GM12801 (cell line): ENCODE data around the gene NAV2.

Source experiments
- TF ChIP-seq, protein P1 (sequence below): IDR thresholded peaks from one replicate; pipeline ENCODE4 v1.5.1; 2011; ENCODE audit warnings: control low read depth; ENCODE audit not compliant: insufficient read length; ENCODE audit errors: extremely low read depth

NAV2 gene

DNA sequence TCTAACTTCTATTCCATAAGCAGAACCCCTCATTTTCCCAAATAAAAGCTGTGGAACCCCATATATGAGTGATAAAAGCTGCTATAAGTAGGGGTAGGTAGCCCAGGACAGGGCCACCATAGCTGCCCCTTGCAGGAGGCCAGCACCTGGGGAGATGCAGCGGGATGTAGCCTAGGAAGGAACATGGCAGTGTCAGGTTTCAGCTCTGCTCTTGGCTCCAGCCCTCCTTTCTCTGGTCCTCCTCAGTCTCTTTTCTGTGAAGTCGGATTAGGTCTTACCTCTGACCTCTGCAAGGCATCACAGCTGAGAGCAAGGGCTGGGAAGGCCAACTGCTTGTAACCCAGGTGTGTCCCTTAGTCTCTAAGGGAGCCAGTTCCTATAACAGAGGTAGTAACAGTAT, 135.6 kb downstream of the NAV2 start:
- TF ChIP-seq, protein P1, sequence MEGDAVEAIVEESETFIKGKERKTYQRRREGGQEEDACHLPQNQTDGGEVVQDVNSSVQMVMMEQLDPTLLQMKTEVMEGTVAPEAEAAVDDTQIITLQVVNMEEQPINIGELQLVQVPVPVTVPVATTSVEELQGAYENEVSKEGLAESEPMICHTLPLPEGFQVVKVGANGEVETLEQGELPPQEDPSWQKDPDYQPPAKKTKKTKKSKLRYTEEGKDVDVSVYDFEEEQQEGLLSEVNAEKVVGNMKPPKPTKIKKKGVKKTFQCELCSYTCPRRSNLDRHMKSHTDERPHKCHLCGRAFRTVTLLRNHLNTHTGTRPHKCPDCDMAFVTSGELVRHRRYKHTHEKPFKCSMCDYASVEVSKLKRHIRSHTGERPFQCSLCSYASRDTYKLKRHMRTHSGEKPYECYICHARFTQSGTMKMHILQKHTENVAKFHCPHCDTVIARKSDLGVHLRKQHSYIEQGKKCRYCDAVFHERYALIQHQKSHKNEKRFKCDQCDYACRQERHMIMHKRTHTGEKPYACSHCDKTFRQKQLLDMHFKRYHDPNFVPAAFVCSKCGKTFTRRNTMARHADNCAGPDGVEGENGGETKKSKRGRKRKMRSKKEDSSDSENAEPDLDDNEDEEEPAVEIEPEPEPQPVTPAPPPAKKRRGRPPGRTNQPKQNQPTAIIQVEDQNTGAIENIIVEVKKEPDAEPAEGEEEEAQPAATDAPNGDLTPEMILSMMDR = no peak

DNA sequence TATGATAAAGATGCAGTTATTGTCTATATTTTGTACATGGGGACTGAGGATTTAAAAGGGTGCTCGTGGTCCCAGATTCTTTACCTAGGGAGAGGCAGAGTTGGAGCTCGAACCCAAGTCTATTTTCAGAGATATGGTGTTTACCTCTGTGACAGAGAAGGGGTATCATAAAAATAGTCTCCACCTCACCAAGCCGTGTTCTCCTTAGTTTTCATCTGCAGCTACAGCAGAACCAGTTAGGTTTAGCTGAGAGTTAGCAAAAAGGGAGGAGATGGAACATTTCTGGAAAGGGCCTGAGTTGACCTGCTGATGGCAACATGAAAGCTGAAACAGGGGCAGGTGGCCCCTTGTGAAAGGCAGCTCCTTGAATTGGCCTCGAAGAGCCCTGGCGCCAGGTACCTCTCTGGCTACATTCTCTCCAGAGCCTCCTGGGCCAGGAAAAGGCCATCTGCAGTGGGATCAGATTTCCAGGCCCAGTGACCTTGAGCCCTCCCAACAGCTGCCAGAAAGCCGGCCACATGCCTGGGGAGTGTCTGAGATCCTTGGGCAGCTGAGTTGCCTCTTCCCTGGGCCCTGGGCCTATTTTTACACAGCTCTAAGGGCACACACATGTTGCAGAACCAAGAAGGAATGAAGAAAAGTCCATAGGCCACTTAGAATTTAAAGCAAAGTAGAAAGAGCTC, 136.6 kb downstream of the NAV2 start:
- TF ChIP-seq, protein P1 = no peak

DNA sequence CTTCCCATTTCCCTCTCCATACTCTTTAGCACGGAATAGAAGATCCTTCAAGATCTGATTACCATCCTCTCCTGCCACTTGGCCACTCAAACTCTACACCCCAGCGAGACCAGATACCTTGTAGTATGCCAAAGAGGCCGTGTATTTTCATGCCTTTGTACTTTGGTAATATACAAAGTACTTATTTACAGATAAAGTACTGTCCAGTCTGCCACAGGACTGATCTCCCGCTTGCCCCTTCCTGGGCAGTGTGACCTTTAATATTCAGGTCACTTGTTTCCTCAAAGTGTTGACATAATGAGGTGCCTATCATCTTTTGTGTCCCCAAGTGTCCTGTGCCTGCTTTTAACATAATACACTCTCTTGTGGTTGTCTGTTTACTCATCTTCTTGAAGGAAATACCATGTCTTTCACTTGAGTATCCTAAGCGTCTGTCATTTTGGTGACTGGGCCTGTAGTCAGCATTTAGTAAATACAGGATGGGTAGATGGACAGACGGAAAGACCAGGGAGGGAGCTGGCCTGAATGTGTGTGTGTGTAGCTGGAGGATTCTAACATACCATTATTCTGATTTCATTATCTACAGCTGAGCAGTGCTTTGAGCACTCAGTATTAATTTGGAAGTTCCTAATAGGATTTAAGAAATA, 137.4 kb downstream of the NAV2 start:
- TF ChIP-seq, protein P1 = no peak

DNA sequence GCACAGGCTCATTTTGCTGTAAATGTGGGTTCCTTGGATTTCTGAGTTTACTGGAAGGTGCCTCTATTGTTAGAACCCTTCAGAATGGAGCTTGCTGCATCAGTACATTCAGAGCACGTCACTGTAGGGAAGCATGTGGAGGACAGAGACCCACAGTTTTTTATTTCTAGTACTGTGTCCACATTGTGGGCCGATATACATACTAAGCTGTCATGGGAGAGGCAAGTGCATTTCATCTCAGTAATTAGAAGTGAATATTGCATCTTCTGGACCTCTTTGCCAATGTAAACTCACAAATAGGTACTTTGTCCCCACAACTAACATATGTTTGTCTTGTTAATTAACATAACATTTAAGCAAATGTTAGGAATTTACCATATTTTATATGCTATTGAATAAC, 139.7 kb downstream of the NAV2 start:
- TF ChIP-seq, protein P1 = no peak

DNA sequence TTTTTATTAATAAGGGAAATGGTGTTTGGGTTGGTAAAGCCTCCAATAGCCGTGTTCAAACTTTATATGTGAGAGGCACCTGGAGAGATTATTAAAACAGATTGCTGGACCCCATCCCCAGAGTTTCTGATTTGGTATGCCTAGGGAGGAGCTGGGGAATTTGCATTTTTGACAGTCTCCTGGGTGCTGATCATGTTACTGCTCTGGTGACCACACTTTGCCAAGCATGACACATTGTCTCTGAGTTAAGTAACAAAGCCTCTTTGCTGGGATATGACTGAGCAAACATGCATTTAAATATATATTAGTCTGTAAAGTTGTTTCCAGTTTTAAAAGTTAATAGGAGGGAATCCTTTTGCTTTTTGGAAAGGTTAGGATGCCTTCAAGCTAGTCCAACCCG, 140.4 kb downstream of the NAV2 start:
- TF ChIP-seq, protein P1 = no peak

DNA sequence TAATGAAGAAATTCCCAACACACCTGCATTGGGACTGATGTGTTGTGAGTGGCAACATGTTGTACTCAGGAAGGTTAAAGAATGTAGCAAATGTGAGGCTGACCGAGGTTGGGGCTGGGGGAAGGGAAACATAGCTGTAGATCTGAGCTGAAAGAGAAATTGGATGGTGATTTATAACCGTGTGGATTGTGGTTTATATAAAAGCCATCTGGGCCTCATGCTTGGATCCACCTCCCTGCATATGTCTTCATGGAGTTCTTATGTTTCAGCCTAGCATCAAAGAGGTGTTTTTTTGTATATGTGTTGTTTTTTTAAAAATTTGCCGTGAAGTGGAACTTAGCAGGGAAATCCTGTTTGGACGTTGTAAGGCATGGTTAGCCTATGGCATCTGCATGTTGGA, 141.3 kb downstream of the NAV2 start:
- TF ChIP-seq, protein P1 = no peak

DNA sequence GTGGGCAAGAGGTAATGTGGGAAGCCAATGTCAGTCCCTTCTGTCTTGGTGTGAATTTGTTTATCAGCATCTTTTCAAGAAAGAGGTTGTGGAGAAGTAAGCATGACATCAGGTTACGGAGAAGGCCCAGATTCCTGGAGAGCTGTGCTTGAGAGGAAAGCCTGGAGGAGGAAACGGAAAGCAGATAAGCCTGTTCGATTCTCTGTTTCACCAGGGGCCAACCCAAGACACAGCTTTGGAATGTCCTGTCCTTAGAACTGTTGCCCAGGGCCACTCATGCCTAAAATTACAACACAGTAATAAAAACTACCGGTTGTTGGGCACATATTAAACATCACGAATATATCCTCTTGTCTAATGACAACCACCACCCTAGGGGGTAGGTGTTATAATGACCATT, 148.5 kb downstream of the NAV2 start:
- TF ChIP-seq, protein P1 = no peak
